WERI-Rb-1 (cell line): Measurements from ENCODE around the gene FEV.

Experiments used
- DNase-seq: peaks from one replicate; pipeline ENCODE4 v3.0.0-alpha.2; 2020
- H3K27ac ChIP-seq: fragments of 250-450 bp; sonication (Bioruptor Pico); 2 replicates; pipeline ENCODE4 v1.5.1; 2020; ENCODE audit warnings: mild to moderate bottlenecking, moderate library complexity
- H3K27me3 ChIP-seq: fragments of 250-450 bp; sonication (Bioruptor Pico); 2 replicates; pipeline ENCODE4 v1.5.1; 2021; ENCODE audit warnings: mild to moderate bottlenecking, low read depth, moderate library complexity; ENCODE audit not compliant: insufficient read depth, severe bottlenecking
- H3K36me3 ChIP-seq: fragments of 250-450 bp; sonication (Bioruptor Pico); 2 replicates; pipeline ENCODE4 v1.5.1; 2020; ENCODE audit warnings: mild to moderate bottlenecking, moderate library complexity
- H3K4me3 ChIP-seq: 2 replicates; pipeline ENCODE4 v1.5.1; 2011; ENCODE audit warnings: low read depth, mild to moderate bottlenecking, control low read depth, low read length
- H3K9me3 ChIP-seq: fragments of 250-450 bp; sonication (Bioruptor Pico); 2 replicates; pipeline ENCODE4 v1.5.1; 2021; ENCODE audit warnings: mild to moderate bottlenecking, moderate library complexity; ENCODE audit not compliant: severe bottlenecking
- TF ChIP-seq, protein P1 (sequence below): IDR thresholded peaks from 2 replicates; pipeline ENCODE4 v1.5.1; 2011; ENCODE audit warnings: low read depth, mild to moderate bottlenecking, control low read depth, inconsistent platforms, low read length

The FEV gene

DNA sequence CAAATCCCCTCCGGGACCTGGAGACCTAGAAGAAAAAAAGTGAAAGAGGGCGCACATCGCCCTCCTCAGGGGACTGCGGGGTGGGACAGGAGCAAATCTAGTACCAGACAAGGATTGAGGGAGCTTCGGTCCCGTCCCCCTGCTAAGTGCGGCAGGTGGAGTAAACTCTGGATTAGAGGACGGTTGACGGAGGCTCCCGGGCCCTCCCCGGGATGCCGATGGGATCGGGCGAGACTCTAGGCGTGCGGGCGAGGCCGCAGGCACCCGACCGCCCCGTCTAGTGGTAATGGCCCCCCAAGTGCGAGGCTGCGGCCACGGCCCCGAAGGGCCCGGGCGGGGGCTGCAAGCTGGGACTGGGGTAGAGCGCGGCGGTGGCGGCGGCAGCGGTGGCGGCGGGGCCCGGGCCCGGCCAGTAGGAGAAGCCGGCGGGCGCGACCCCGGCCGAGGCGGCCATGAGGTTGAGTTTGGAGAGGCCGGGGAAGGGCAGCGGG is 3.5 kb downstream of the FEV start:
- TF ChIP-seq, protein P1, sequence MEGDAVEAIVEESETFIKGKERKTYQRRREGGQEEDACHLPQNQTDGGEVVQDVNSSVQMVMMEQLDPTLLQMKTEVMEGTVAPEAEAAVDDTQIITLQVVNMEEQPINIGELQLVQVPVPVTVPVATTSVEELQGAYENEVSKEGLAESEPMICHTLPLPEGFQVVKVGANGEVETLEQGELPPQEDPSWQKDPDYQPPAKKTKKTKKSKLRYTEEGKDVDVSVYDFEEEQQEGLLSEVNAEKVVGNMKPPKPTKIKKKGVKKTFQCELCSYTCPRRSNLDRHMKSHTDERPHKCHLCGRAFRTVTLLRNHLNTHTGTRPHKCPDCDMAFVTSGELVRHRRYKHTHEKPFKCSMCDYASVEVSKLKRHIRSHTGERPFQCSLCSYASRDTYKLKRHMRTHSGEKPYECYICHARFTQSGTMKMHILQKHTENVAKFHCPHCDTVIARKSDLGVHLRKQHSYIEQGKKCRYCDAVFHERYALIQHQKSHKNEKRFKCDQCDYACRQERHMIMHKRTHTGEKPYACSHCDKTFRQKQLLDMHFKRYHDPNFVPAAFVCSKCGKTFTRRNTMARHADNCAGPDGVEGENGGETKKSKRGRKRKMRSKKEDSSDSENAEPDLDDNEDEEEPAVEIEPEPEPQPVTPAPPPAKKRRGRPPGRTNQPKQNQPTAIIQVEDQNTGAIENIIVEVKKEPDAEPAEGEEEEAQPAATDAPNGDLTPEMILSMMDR = peak; percentile 30
- no peaks in the 10 kb centered on the region for H3K27me3 ChIP-seq
- no peak overlapping the region for H3K27ac ChIP-seq

DNA sequence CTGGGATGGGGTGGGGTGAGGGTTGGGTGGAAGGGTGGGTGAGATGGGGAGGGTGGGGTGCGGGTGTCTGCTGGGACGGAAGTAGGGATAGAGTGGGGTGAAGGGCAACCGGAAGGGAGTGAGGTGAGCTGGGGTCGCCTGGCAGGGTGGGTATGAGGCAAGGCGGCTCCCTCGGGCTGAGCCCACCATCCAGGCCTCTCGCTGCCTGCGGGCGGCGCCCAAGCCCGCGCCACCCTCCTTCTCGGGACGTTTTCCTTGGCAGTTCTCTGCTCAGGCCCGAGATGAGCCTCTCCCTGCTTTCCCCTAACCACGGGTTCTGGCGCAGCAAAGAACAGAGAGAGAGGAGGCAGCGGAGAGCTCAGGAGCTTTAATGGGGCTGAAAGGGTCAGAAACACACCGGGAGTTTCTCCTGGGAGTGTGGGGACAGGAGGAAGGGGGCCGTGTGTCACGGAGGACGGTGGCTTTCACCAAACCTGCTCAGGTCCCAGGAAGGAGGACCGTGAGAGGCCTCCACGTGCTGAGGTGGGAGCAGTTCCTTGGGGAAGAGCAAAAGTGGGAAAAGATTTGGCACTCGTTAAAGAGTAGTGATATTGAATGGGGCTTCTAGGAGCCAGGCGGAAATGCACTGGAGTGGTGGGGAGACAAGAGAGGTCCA is 4.1 kb downstream of the FEV start:
- DNase-seq = no peak
- Histone ChIP-seq H3K36me3 (no peaks in the 10 kb centered on the region), H3K9me3 (no peaks in the 10 kb centered on the region), H3K27ac (no peak overlapping the region; the same call in 1 of the 2 replicates), H3K27me3 (no peaks in the 10 kb centered on the region), H3K4me3 (peak overlapping the region; percentile 22)
- TF ChIP-seq, protein P1 = no peak

More for the DNA sequence above, 3.5 kb downstream of the FEV start:
- peak; percentile 55 for DNase-seq
- no peaks in the 10 kb centered on the region for H3K9me3 ChIP-seq
- no peaks in the 10 kb centered on the region for H3K36me3 ChIP-seq
- peak overlapping the region; percentile 22; the same call in 1 of the 2 replicates for H3K4me3 ChIP-seq

DNA sequence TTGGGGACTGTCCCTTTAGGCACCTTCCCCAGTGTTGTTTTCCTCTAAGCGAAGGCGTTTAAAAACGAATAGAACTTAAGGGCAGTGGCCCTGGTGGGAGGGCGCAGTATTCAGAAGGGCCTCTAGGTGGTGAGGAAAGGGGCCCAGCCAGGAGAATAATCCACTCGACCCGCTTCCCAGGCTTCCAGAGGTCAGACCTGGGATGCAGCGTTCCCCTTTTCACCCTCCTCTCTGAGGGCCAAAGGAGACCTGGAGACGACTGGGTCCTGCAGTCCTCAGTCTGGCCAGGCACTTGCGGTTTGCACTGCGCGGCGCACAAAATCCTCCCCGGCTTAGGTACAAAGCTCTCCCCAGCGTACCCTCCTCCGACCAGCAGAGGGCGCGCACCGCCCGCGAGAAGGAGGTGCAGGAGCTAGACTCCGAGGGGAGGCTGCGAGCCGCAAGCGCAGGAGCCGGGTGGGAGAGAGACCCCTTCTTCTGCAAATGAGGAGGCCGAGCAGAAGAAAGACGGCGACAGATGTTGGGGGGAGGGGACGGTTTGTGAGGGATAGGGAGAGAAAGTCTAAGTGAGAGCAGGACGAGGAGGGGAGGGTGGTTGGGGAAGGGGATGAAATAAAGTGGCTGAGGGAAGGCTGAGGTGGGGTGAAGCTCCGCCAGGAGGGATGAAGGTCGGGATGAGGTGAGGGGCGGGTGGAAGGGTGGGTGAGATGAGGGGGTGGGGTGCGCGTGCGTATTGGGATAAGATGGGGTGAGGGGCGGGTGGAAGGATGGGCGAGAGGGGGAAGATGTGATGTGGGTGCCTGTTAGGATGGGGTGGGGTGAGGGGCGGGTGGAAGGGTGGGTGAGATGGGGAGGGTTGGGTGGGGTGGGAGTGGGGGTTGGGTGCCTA is 4.9 kb downstream of the FEV start:
- H3K27me3 ChIP-seq = no peaks in the 10 kb centered on the region
- TF ChIP-seq, protein P1 = peak; percentile 87
- H3K27ac ChIP-seq = peak overlapping the region; percentile 75
- peak; percentile 94 for DNase-seq
- H3K4me3 ChIP-seq = peak overlapping the region; percentile 40
- no peaks in the 10 kb centered on the region for H3K36me3 ChIP-seq
- no peaks in the 10 kb centered on the region for H3K9me3 ChIP-seq

DNA sequence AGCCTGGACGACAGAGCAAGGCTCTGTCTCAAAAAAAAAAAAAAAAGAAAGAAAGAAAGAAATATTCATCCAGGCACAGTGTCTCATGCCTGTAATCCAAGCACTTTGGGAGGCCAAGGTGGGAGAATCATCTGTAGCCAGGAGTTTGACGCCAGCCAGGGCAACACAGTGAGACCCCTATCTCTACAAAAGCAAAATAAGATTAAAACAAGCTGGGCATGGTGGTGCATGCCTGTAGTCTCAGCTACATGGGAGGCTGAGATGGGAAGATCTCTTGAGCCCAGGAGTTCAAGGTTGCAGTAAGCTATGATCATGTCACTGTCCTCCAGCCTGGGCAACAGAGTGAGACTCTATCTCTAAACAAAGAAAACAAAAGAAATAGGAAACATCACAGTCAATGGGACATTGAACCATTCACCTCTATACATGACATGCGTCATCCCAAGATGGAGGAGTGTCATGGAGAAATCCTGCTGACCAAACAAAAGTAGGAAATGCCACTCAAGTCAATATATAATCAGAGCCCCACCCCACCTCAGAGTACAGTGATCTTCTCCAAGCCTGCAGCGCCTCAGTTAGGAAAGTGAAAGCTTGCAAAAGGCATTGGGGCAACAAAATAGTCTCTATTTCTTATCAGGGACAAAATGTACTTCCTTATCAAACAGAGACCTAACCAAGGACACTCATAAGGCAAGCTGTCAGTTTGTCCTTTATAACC is 9.8 kb downstream of the FEV start:
- no peak for DNase-seq

DNA sequence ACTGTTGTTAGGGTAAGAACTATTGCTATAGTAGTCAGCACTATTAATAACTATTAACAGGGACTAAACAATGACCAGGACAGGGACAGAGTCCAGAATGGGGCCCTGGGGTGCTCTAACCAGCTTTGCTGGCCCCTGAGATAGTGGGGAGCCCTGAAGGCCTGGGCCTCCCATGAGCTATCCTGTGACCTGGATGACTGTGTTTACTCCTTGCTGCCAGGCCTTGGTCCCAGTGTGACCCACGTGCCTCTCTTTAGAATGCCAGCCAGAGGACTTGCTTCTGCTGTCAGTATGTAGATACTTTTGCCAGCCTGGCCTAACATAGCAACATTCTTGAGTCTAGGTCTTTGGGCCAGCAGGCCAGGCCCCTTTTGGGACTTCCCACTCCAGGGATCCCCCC is 14.1 kb downstream of the FEV start:
- no peaks in the 10 kb centered on the region for H3K36me3 ChIP-seq
- no peaks in the 10 kb centered on the region for H3K27me3 ChIP-seq
- H3K9me3 ChIP-seq = no peaks in the 10 kb centered on the region
- no peak for DNase-seq
- no peak overlapping the region for H3K4me3 ChIP-seq
- TF ChIP-seq, protein P1 = no peak
- H3K27ac ChIP-seq = no peak overlapping the region

More for the DNA sequence above, 9.8 kb downstream of the FEV start:
- Histone ChIP-seq H3K27me3 (no peaks in the 10 kb centered on the region), H3K4me3 (no peak overlapping the region), H3K27ac (no peak overlapping the region), H3K9me3 (no peaks in the 10 kb centered on the region), H3K36me3 (no peaks in the 10 kb centered on the region)
- TF ChIP-seq, protein P1 = no peak
